GM18507 (cell line): ENCODE data around the gene SLC17A7.

ENCODE experiments used
- DNase-seq: peaks from one replicate; pipeline ENCODE4 v3.0.0; 2011; ENCODE audit warnings: low read depth; ENCODE audit not compliant: insufficient read length; ENCODE audit errors: extremely low spot score
- FAIRE-seq: peaks from 2 replicates; lab custom pipeline; 2011; peaks lifted over from hg19 to GRCh38; lab: Jason Lieb, UNC

SLC17A7 gene

DNA sequence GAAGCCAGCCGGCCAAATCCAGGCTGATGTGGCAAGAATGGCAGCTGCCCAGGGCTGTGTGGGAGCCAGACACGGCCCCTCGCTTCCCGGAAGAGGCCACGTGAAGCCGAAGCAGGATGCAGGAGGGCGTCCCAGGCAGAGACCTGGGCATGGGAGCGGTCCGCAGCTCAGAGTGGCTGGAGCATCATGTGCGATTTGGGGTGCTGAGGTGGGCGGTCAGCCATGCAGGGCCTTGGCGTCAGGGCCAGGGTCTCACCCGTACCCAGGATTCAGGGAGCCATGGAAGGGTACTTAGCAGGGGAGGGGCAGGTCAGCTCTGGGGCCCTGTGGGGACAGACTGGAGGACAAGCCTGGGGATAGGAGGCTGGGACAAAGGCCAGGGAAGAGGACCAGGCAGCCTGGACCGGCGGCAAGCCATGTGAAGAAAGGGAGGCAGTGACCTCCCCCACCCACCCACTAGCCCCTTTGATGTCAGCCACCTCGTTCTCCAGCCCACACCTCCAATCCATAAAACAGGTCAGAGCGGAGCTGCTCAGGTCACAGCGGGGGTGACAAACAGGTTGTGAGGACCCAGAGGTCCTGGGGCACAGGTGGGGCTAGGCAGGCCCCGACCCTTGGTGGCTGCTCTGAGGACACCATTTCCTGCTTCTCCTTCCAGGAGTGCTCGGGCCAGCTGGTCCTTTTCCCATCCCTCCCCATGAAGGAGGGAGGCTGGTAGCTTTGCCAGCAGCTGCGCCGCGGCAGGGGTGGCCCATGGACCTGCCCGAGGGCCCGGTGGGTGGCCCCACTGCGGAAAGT lies 51.0 kb downstream of the SLC17A7 start:
- DNase-seq, result no peak
- FAIRE-seq, result no peak

DNA sequence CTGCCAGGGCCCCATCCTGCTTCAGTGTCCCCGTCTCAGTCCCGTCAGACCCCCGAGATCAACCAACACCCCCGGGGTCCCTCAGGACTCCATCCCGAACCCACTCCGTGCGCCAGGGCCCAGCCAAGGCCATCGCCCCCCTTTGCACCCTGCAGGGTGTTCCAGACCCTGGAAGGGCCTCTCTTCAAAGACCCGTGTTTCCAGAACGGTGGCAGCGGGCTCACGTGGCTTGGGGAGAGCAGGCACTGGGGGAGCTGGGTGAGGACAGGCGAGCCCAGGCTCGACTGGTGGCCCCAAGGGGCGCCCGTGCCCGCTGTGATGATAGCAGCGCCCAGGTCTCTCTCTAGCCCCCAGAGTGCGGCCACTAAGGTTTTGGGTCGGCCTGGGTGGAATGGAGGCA lies 51.9 kb downstream of the SLC17A7 start:
- no peak for FAIRE-seq

DNA sequence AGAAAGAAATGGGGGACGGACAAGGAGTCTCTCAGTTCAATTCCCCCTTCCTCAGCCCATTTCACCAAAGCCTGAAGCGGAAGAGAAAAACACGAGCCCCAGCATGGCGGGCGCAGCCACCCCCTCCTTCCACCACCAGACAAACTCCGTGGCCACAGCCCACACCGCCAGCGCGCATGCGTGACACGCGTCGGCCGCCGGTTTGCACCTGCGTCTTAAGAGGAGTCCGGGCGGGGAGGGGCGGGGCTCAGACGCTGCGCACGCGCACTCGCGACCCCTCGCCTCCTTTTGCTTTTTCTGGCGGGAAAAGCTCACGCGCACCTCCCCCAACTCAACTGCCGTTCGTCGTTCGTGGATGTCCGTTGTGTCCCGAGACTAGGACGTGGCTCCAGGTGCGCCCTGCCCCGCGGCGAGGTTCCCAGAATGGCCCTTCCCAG lies 53.4 kb downstream of the SLC17A7 start, which contains the start of gene KASH5:
TSS of gene KASH5 (plus strand) at position 314 of the 437 bp plus-strand sequence. CDS start 2,635 bp downstream, outside the sequence.
- FAIRE-seq, result peak; percentile 76
- peak; percentile 62 for DNase-seq

More for the DNA sequence above, 51.9 kb downstream of the SLC17A7 start:
- DNase-seq, result no peak

DNA sequence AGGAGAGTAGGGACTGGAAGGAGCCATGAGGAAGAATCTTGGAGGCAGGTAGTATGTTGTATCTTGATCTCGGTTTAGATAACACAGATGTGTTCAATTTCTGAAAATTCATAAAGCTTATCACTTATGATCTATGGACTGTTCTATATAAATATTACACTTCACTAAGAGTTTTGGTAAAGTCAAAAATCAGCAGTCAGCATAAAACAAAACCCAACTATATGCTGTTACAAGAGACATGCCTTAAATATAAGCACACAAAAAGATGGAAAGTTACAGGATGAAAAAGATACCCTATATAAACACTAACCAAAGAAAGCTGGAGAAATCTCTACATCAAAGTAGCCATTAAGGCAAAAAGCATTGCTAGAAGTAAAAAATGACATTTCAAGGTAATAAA lies 57.7 kb downstream of the SLC17A7 start:
- no peak for FAIRE-seq

DNA sequence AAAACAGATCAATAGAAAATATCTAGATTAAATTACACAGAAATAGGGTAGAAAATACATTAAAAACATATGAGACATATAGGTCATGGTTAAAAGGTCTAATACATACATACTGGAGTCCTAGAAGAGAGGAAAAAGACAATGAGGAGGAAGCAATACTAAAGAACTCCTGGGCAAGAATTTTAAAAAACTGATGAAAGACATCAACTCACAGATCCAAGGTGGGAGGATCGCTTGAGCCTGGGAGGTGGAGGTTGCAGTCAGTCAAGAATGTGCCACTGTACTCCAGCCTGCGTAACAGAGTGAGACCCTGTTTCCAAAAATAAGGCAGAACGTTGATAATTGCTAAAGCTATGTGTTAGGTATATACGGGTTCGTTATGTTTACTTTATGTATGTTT lies 58.7 kb downstream of the SLC17A7 start:
- no peak for DNase-seq
- FAIRE-seq, result no peak

More for the DNA sequence above, 57.7 kb downstream of the SLC17A7 start:
- DNase-seq, result no peak

DNA sequence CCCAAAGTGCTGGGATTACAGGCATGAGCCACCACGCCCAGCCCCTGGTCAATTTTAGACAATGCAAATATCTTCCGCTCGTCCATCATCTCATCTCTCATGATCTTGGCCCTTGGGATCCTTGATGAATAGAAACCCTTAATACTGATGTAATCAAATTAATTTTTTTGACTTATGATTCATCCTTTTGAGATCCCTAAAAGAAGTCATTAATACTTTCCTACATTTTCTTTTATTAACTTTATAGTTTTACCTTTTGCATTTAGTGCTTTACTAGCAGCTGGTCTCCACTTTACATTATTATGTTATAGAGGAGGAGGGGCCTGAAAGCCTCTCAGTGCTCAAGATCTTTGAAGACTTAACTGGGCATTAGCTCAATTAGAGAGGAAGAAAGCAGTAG lies 60.9 kb downstream of the SLC17A7 start:
- DNase-seq (no peak), FAIRE-seq (no peak)
